D341Med (cell line): Measurements from ENCODE around the gene CAMKK1.
"Not testable (repeated sequence)": the region's sequence is repeated elsewhere in the genome, so short reads cannot be mapped to it uniquely, and the experiment has no call there.

Experiments used
- DNase-seq: peaks from one replicate; pipeline ENCODE4 v3.0.0; 2012; ENCODE audit warnings: low spot score

Gene CAMKK1

GRCh38 chr17:3845621-3846436, 47.0 kb downstream of the CAMKK1 start, which contains the start of gene NCBP3:
TSS of gene NCBP3 (minus strand) at chr17:3846246. CDS start at chr17:3846223, 23 bp downstream.
- DNase-seq: peak; percentile 92

- no peak for DNase-seq
Observed at GRCh38 chr17:3845291-3845620, 47.6 kb downstream of the CAMKK1 start.

GRCh38 chr17:3844556-3844955, 48.3 kb downstream of the CAMKK1 start:
- not testable (repeated sequence) for DNase-seq

GRCh38 chr17:3843935-3844516, 48.8 kb downstream of the CAMKK1 start:
- peak; percentile 53 for DNase-seq

- no peak for DNase-seq
Observed at GRCh38 chr17:3838206-3838605, 54.6 kb downstream of the CAMKK1 start.

GRCh38 chr17:3836551-3836950, 56.3 kb downstream of the CAMKK1 start:
- DNase-seq: no peak

- no peak for DNase-seq
Observed at GRCh38 chr17:3835410-3836229, 57.2 kb downstream of the CAMKK1 start.

GRCh38 chr17:3834811-3835210, 58.0 kb downstream of the CAMKK1 start:
- DNase-seq: no peak

- no peak for DNase-seq
Observed at GRCh38 chr17:3828852-3829232, 64.0 kb downstream of the CAMKK1 start.

- no peak for DNase-seq
Observed at GRCh38 chr17:3828151-3828851, 64.6 kb downstream of the CAMKK1 start.

- peak; percentile 34 for DNase-seq
Observed at GRCh38 chr17:3827124-3827773, 65.6 kb downstream of the CAMKK1 start.

- DNase-seq: no peak
Observed at GRCh38 chr17:3826191-3826590, 66.7 kb downstream of the CAMKK1 start.

GRCh38 chr17:3821101-3821500, 71.8 kb downstream of the CAMKK1 start:
- DNase-seq: no peak

- DNase-seq: no peak
Observed at GRCh38 chr17:3818786-3819185, 74.1 kb downstream of the CAMKK1 start.

GRCh38 chr17:3817851-3818605, 74.8 kb downstream of the CAMKK1 start:
- no peak for DNase-seq

- no peak for DNase-seq
Observed at GRCh38 chr17:3815925-3816324, 76.9 kb downstream of the CAMKK1 start.

GRCh38 chr17:3815122-3815521, 77.7 kb downstream of the CAMKK1 start:
- no peak for DNase-seq

GRCh38 chr17:3814361-3814760, 78.5 kb downstream of the CAMKK1 start:
- no peak for DNase-seq

- DNase-seq: no peak
Observed at GRCh38 chr17:3813171-3813570, 79.7 kb downstream of the CAMKK1 start.

GRCh38 chr17:3812771-3813170, 80.1 kb downstream of the CAMKK1 start:
- DNase-seq: no peak

GRCh38 chr17:3812284-3812683, 80.6 kb downstream of the CAMKK1 start:
- DNase-seq: no peak
